ENCODE data around the gene ZFP92.

ZFP92 gene

GRCh38 chrX:153438532-153438931 lies 27.3 kb downstream of the ZFP92 start:
- H3K27me3 ChIP-seq (ENCODE audit: control insufficient read depth, insufficient read depth, low read length): peaks cover 4% of the 10 kb centered on the region
- H3K9ac ChIP-seq (ENCODE audit: low read length): no peak overlapping the region
- H3K36me3 ChIP-seq (ENCODE audit: control insufficient read depth, insufficient read depth, low read length): no peaks in the 10 kb centered on the region
- no peaks in the 10 kb centered on the region for H3K4me1 ChIP-seq (ENCODE audit: control insufficient read depth, insufficient read depth, low read length)
- no peak overlapping the region for H3K27ac ChIP-seq (ENCODE audit: low read depth, low read length)
- no peak overlapping the region for H3K4me3 ChIP-seq (ENCODE audit: low read length)

- H3K27me3 ChIP-seq (ENCODE audit: control insufficient read depth, insufficient read depth, low read length): peaks cover 4% of the 10 kb centered on the region
- no peak overlapping the region for H3K27ac ChIP-seq (ENCODE audit: low read depth, low read length)
- H3K4me3 ChIP-seq (ENCODE audit: low read length): no peak overlapping the region
- H3K4me1 ChIP-seq (ENCODE audit: control insufficient read depth, insufficient read depth, low read length): no peaks in the 10 kb centered on the region
- H3K9ac ChIP-seq (ENCODE audit: low read length): no peak overlapping the region
- no peaks in the 10 kb centered on the region for H3K36me3 ChIP-seq (ENCODE audit: control insufficient read depth, insufficient read depth, low read length)
Observed at GRCh38 chrX:153439977-153440376, 28.7 kb downstream of the ZFP92 start.

- no peak overlapping the region for H3K4me3 ChIP-seq (ENCODE audit: low read length)
- peaks cover 4% of the 10 kb centered on the region for H3K27me3 ChIP-seq (ENCODE audit: control insufficient read depth, insufficient read depth, low read length)
- no peaks in the 10 kb centered on the region for H3K36me3 ChIP-seq (ENCODE audit: control insufficient read depth, insufficient read depth, low read length)
- H3K9ac ChIP-seq (ENCODE audit: low read length): no peak overlapping the region
- H3K4me1 ChIP-seq (ENCODE audit: control insufficient read depth, insufficient read depth, low read length): no peaks in the 10 kb centered on the region
- H3K27ac ChIP-seq (ENCODE audit: low read depth, low read length): no peak overlapping the region
Observed at GRCh38 chrX:153440556-153441135, 29.4 kb downstream of the ZFP92 start.

GRCh38 chrX:153441296-153441695 lies 30.0 kb downstream of the ZFP92 start:
- Histone ChIP-seq H3K27ac (ENCODE audit: low read depth, low read length) (no peak overlapping the region), H3K4me1 (ENCODE audit: control insufficient read depth, insufficient read depth, low read length) (no peaks in the 10 kb centered on the region), H3K27me3 (ENCODE audit: control insufficient read depth, insufficient read depth, low read length) (peaks cover 4% of the 10 kb centered on the region), H3K36me3 (ENCODE audit: control insufficient read depth, insufficient read depth, low read length) (no peaks in the 10 kb centered on the region), H3K9ac (ENCODE audit: low read length) (no peak overlapping the region), H3K4me3 (ENCODE audit: low read length) (no peak overlapping the region)

GRCh38 chrX:153441981-153442380 lies 30.7 kb downstream of the ZFP92 start:
- Histone ChIP-seq H3K9ac (ENCODE audit: low read length) (no peak overlapping the region), H3K27ac (ENCODE audit: low read depth, low read length) (no peak overlapping the region), H3K4me3 (ENCODE audit: low read length) (no peak overlapping the region), H3K27me3 (ENCODE audit: control insufficient read depth, insufficient read depth, low read length) (peaks cover 4% of the 10 kb centered on the region), H3K36me3 (ENCODE audit: control insufficient read depth, insufficient read depth, low read length) (no peaks in the 10 kb centered on the region), H3K4me1 (ENCODE audit: control insufficient read depth, insufficient read depth, low read length) (no peaks in the 10 kb centered on the region)

- Histone ChIP-seq H3K27me3 (ENCODE audit: control insufficient read depth, insufficient read depth, low read length) (peaks cover 6% of the 10 kb centered on the region), H3K36me3 (ENCODE audit: control insufficient read depth, insufficient read depth, low read length) (no peaks in the 10 kb centered on the region), H3K4me1 (ENCODE audit: control insufficient read depth, insufficient read depth, low read length) (no peaks in the 10 kb centered on the region), H3K9ac (ENCODE audit: low read length) (no peak overlapping the region), H3K27ac (ENCODE audit: low read depth, low read length) (no peak overlapping the region), H3K4me3 (ENCODE audit: low read length) (no peak overlapping the region)
Observed at GRCh38 chrX:153442463-153442862, 31.2 kb downstream of the ZFP92 start.

GRCh38 chrX:153443476-153444332 lies 32.4 kb downstream of the ZFP92 start:
- Histone ChIP-seq H3K4me3 (ENCODE audit: low read length) (no peak overlapping the region), H3K4me1 (ENCODE audit: control insufficient read depth, insufficient read depth, low read length) (no peaks in the 10 kb centered on the region), H3K27me3 (ENCODE audit: control insufficient read depth, insufficient read depth, low read length) (peaks cover 7% of the 10 kb centered on the region), H3K27ac (ENCODE audit: low read depth, low read length) (no peak overlapping the region), H3K9ac (ENCODE audit: low read length) (no peak overlapping the region), H3K36me3 (ENCODE audit: control insufficient read depth, insufficient read depth, low read length) (no peaks in the 10 kb centered on the region)

GRCh38 chrX:153444333-153445011 lies 33.2 kb downstream of the ZFP92 start:
- peaks cover 5% of the 10 kb centered on the region for H3K27me3 ChIP-seq (ENCODE audit: control insufficient read depth, insufficient read depth, low read length)
- no peaks in the 10 kb centered on the region for H3K36me3 ChIP-seq (ENCODE audit: control insufficient read depth, insufficient read depth, low read length)
- H3K4me3 ChIP-seq (ENCODE audit: low read length): no peak overlapping the region
- no peak overlapping the region for H3K27ac ChIP-seq (ENCODE audit: low read depth, low read length)
- H3K9ac ChIP-seq (ENCODE audit: low read length): no peak overlapping the region
- no peaks in the 10 kb centered on the region for H3K4me1 ChIP-seq (ENCODE audit: control insufficient read depth, insufficient read depth, low read length)

GRCh38 chrX:153445106-153445855 lies 34.0 kb downstream of the ZFP92 start:
- Histone ChIP-seq H3K4me3 (ENCODE audit: low read length) (no peak overlapping the region), H3K27ac (ENCODE audit: low read depth, low read length) (no peak overlapping the region), H3K9ac (ENCODE audit: low read length) (no peak overlapping the region), H3K4me1 (ENCODE audit: control insufficient read depth, insufficient read depth, low read length) (no peaks in the 10 kb centered on the region), H3K36me3 (ENCODE audit: control insufficient read depth, insufficient read depth, low read length) (no peaks in the 10 kb centered on the region), H3K27me3 (ENCODE audit: control insufficient read depth, insufficient read depth, low read length) (peaks cover 5% of the 10 kb centered on the region)

- Histone ChIP-seq H3K9ac (ENCODE audit: low read length) (no peak within 1 kb of the TSS), H3K27ac (ENCODE audit: low read depth, low read length) (no peak within 1 kb of the TSS), H3K36me3 (ENCODE audit: control insufficient read depth, insufficient read depth, low read length) (no peaks in the 10 kb centered on the region), H3K4me1 (ENCODE audit: control insufficient read depth, insufficient read depth, low read length) (no peaks in the 10 kb centered on the region), H3K4me3 (ENCODE audit: low read length) (no peak within 1 kb of the TSS), H3K27me3 (ENCODE audit: control insufficient read depth, insufficient read depth, low read length) (peaks cover 4% of the 10 kb centered on the region)
Observed at GRCh38 chrX:153445856-153446635, 34.8 kb downstream of the ZFP92 start, which contains the start of gene TREX2. Gene TREX2 (minus strand): TSS chrX:153446056. CDS start chrX:153445430, 626 bp downstream.

- Histone ChIP-seq H3K4me3 (ENCODE audit: low read length) (no peak overlapping the region), H3K27ac (ENCODE audit: low read depth, low read length) (no peak overlapping the region), H3K9ac (ENCODE audit: low read length) (no peak overlapping the region), H3K36me3 (ENCODE audit: control insufficient read depth, insufficient read depth, low read length) (no peaks in the 10 kb centered on the region), H3K4me1 (ENCODE audit: control insufficient read depth, insufficient read depth, low read length) (no peaks in the 10 kb centered on the region), H3K27me3 (ENCODE audit: control insufficient read depth, insufficient read depth, low read length) (peaks cover 4% of the 10 kb centered on the region)
Observed at GRCh38 chrX:153446636-153446936, 35.3 kb downstream of the ZFP92 start.
